Thyroid gland (tissue), 4 donors: Measurements from ENCODE around the gene SSTR5. TPM values are rescaled to one million over a fixed set of nuclear protein-coding genes. Genes with fewer than 3 reads are reported as not detected.

Source experiments
- DNase-seq, 2 donors: peaks; one replicate each; pipeline ENCODE4 v3.0.0-alpha.2; 2019
- H3K27ac ChIP-seq, 3 donors: fragments of 200-600 bp; sonication (generic); 1 replicate in 2 of 3; 2 replicates in 1 of 3; pipeline ENCODE4 v1.5.1; 2016 to 2019; ENCODE audit warnings: mild to moderate bottlenecking in 1 of 3, moderate library complexity in 1 of 3
- H3K27me3 ChIP-seq: fragments of 200-600 bp; sonication (generic); one replicate; pipeline ENCODE4 v1.5.1; 2019
- H3K36me3 ChIP-seq, 2 donors: fragments of 200-600 bp; sonication (generic); one replicate each; pipeline ENCODE4 v1.5.1; 2016 to 2019
- H3K4me1 ChIP-seq, 2 donors: fragments of 200-600 bp; sonication (generic); one replicate each; pipeline ENCODE4 v1.5.1; 2017 to 2019
- H3K4me3 ChIP-seq, 3 donors: fragments of 200-600 bp; sonication (generic); replicated peaks in 1 of 3; 1 replicate in 2 of 3; 2 replicates in 1 of 3; pipeline ENCODE4 v1.5.1; 2016; ENCODE audit warnings: mild to moderate bottlenecking in 1 of 3
- H3K9me3 ChIP-seq: fragments of 200-600 bp; sonication (generic); one replicate; pipeline ENCODE4 v1.5.1; 2017
- CTCF ChIP-seq, 6 experiments: fragments of 200-600 bp in 3 of 6; fragments of 450-650 bp in 3 of 6; sonication (generic) in 3 of 6; IDR thresholded peaks; one replicate each; pipeline ENCODE4 v1.5.1; 2016 to 2019; ENCODE audit warnings: antibody characterized with exemption in 6 of 6, mild to moderate bottlenecking in 2 of 6, inconsistent platforms in 1 of 6, moderate library complexity in 1 of 6
- POLR2A ChIP-seq, 2 donors: fragments of 450-650 bp; IDR thresholded peaks; one replicate each; pipeline ENCODE4 v1.6.1; 2017; ENCODE audit warnings: antibody characterized with exemption in 2 of 2, mild to moderate bottlenecking in 2 of 2, moderate library complexity in 1 of 2
- WGBS, 2 donors: methylation state at CpG; one replicate each; pipeline ENCODE4 v1.1.5; 2017; 5-methylcytosine and 5-hydroxymethylcytosine counted together
- intact Hi-C: fragments of 100-400 bp; cut with DNase I; formaldehyde crosslinking; loops from one replicate; pipeline ENCODE4 v1.15.1; 2023
- total RNA-seq, 4 donors: library from RNA; depleted of rRNA; stranded (reverse); fragments of >200 nt; gene quantifications; one replicate each; pipeline ENCODE4 v1.2.3, GENCODE V29; 2016

The SSTR5 gene
- total RNA-seq, 4 donors from 2014 or later = not detected

GRCh38 chr16:1099189-1100083 lies 26.9 kb downstream of the SSTR5 start:
- no peaks in the 10 kb centered on the region for H3K27me3 ChIP-seq
- TF ChIP-seq POLR2A (IDR thresholded peaks at IDR 0.05) (no peak), CTCF (IDR thresholded peaks at IDR 0.05) (no peak)
- no peak overlapping the region for H3K4me3 ChIP-seq
- H3K9me3 ChIP-seq = no peaks in the 10 kb centered on the region
- 15 to 59% methylated on average over 5 to 7 of the region's 35 CpGs for WGBS, 2 donors
- H3K4me1 ChIP-seq = peaks cover 3 to 5% of the 10 kb centered on the region in 2 donors
- intact Hi-C loops = no loop called here
- no peaks in the 10 kb centered on the region for H3K36me3 ChIP-seq
- no peak overlapping the region for H3K27ac ChIP-seq
- DNase-seq = no peak

GRCh38 chr16:1100084-1100800 lies 27.7 kb downstream of the SSTR5 start:
- TF ChIP-seq POLR2A (IDR thresholded peaks at IDR 0.05) = no peak
- TF ChIP-seq CTCF (IDR thresholded peaks at IDR 0.05) = no peak
- H3K27me3 ChIP-seq = no peaks in the 10 kb centered on the region
- no peak for DNase-seq
- no peaks in the 10 kb centered on the region for H3K36me3 ChIP-seq
- H3K4me1 ChIP-seq = peaks cover 3 to 5% of the 10 kb centered on the region in 2 donors
- H3K4me3 ChIP-seq = no peak overlapping the region
- WGBS, 2 donors = 55 to 56% methylated on average over 4 to 7 of the region's 21 CpGs
- H3K27ac ChIP-seq = no peak overlapping the region
- intact Hi-C loops = no loop called here
- H3K9me3 ChIP-seq = no peaks in the 10 kb centered on the region

DNA sequence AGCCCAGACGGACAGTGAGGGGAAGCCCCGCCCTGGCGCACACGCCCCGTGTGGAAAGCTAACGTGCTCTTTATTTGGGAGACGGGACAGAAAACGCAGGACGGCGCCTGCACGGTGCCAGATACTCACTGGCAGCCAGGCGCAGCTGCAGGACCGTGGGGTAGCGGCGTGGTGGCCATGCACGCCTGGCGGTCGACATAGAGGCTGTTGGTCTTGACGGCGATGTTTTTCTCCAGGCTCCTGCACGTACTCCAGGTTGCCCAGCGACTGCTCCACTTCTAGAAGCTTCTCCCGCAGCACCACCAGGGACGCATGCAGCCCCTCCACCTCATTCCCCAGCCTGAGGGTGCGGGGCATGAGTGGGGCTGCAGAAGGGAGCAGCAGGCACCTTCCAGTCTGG lies 28.6 kb downstream of the SSTR5 start:
- intact Hi-C loops = no loop called here
- WGBS, 2 donors = 31 to 62% methylated on average over 16 to 19 of the region's 25 CpGs
- TF ChIP-seq CTCF (IDR thresholded peaks at IDR 0.05) = no peak
- no peak for TF ChIP-seq POLR2A (IDR thresholded peaks at IDR 0.05)
- DNase-seq = no peak
- no peaks in the 10 kb centered on the region for H3K9me3 ChIP-seq
- H3K27ac ChIP-seq = no peak overlapping the region
- H3K27me3 ChIP-seq = no peaks in the 10 kb centered on the region
- peaks cover 3 to 5% of the 10 kb centered on the region in 2 donors for H3K4me1 ChIP-seq
- no peak overlapping the region for H3K4me3 ChIP-seq
- H3K36me3 ChIP-seq = no peaks in the 10 kb centered on the region

GRCh38 chr16:1101573-1102332 lies 29.2 kb downstream of the SSTR5 start:
- H3K27me3 ChIP-seq = no peaks in the 10 kb centered on the region
- H3K9me3 ChIP-seq = no peaks in the 10 kb centered on the region
- TF ChIP-seq CTCF (IDR thresholded peaks at IDR 0.05) = no peak
- no peak for TF ChIP-seq POLR2A (IDR thresholded peaks at IDR 0.05)
- no peak overlapping the region for H3K27ac ChIP-seq
- no peaks in the 10 kb centered on the region for H3K36me3 ChIP-seq
- no peak for DNase-seq
- H3K4me1 ChIP-seq = peaks cover 3 to 5% of the 10 kb centered on the region in 2 donors
- no peak overlapping the region for H3K4me3 ChIP-seq
- intact Hi-C loops = no loop called here
- 54 to 65% methylated on average over 6 to 7 of the region's 25 CpGs for whole genome bisulfite sequencing, 2 donors
